ENCODE measurements around the gene ARHGAP9.
A peak's percentile ranks its signal among the peaks of the same experiment; 100 is the strongest.

The ARHGAP9 gene

GRCh38 chr12:57491393-57492280, 12.0 kb upstream of the ARHGAP9 start:
- no peak for DNase-seq (ENCODE audit: low read depth)

GRCh38 chr12:57490126-57490525, 10.5 kb upstream of the ARHGAP9 start:
- DNase-seq (ENCODE audit: low read depth): no peak

GRCh38 chr12:57489157-57489641, 9.5 kb upstream of the ARHGAP9 start:
- no peak for DNase-seq (ENCODE audit: low read depth)

- no peak for DNase-seq (ENCODE audit: low read depth)
These were observed 8.9 kb upstream of the ARHGAP9 start for GRCh38 chr12:57488402-57489156.

- DNase-seq (ENCODE audit: low read depth): peak; percentile 95
These were observed 8.1 kb upstream of the ARHGAP9 start, which contains the start of gene MARS1 for GRCh38 chr12:57487597-57488401. Gene MARS1 (plus strand): TSS chr12:57488068. CDS start chr12:57488091, 23 bp downstream.

GRCh38 chr12:57487055-57487596, 7.5 kb upstream of the ARHGAP9 start:
- DNase-seq (ENCODE audit: low read depth): no peak

- no peak for DNase-seq (ENCODE audit: low read depth)
These were observed 6.0 kb upstream of the ARHGAP9 start for GRCh38 chr12:57485695-57486094.

GRCh38 chr12:57483466-57483865, 3.8 kb upstream of the ARHGAP9 start:
- DNase-seq (ENCODE audit: low read depth): no peak

- DNase-seq (ENCODE audit: low read depth): no peak
These were observed 2.0 kb upstream of the ARHGAP9 start for GRCh38 chr12:57481671-57482070.

- no peak for DNase-seq (ENCODE audit: low read depth)
These were observed 657 bp downstream of the ARHGAP9 start for GRCh38 chr12:57479043-57479375.

- DNase-seq (ENCODE audit: low read depth): no peak
These were observed 1.7 kb downstream of the ARHGAP9 start for GRCh38 chr12:57477710-57478681.

GRCh38 chr12:57476993-57477709, 2.5 kb downstream of the ARHGAP9 start:
- no peak for DNase-seq (ENCODE audit: low read depth)

GRCh38 chr12:57476162-57476992, 3.3 kb downstream of the ARHGAP9 start:
- DNase-seq (ENCODE audit: low read depth): no peak

GRCh38 chr12:57475271-57476161, 4.2 kb downstream of the ARHGAP9 start:
- no peak for DNase-seq (ENCODE audit: low read depth)

GRCh38 chr12:57474862-57475261, 4.8 kb downstream of the ARHGAP9 start:
- DNase-seq (ENCODE audit: low read depth): no peak

- DNase-seq (ENCODE audit: low read depth): no peak
These were observed 5.2 kb downstream of the ARHGAP9 start for GRCh38 chr12:57474430-57474829.

GRCh38 chr12:57473886-57474285, 5.8 kb downstream of the ARHGAP9 start:
- DNase-seq (ENCODE audit: low read depth): no peak

GRCh38 chr12:57473392-57473791, 6.3 kb downstream of the ARHGAP9 start:
- no peak for DNase-seq (ENCODE audit: low read depth)
